Pancreas (tissue), 10 donors: ENCODE results near the gene ABCC8. TPM values are rescaled to one million over a fixed set of nuclear protein-coding genes. Genes with fewer than 3 reads are reported as not detected.
"Not testable (repeated sequence)": the region's sequence is repeated elsewhere in the genome, so short reads cannot be mapped to it uniquely, and the experiment has no call there.

Source experiments
- ATAC-seq, 4 donors: fragments of 200-7000 bp; cut with Tn5 transposase; one replicate each; pipeline versions ENCODE4 v1.8.0 to v1.9.1; 2020; ENCODE audit warnings: mild to moderate bottlenecking in 4 of 4, moderate library complexity in 4 of 4
- DNase-seq, 6 donors: peaks; one replicate each; pipeline ENCODE4 v3.0.0-alpha.2; 2020
- FAIRE-seq: peaks from 2 replicates; lab custom pipeline; 2012; peaks lifted over from hg19 to GRCh38; lab: Jason Lieb, UNC
- H3K27ac ChIP-seq, 4 donors: fragments of 200-600 bp; sonication (generic); 1 replicate in 3 of 4; 2 replicates in 1 of 4; pipeline versions ENCODE4 v1.5.0 to v1.8.0; 2020
- H3K27me3 ChIP-seq, 4 donors: fragments of 200-600 bp; one replicate each; pipeline ENCODE4 v1.8.0; 2021
- H3K36me3 ChIP-seq, 3 donors: fragments of 200-600 bp; sonication (generic) in 1 of 3; one replicate each; pipeline versions ENCODE4 v1.5.0 to v1.8.0; 2020 to 2021
- H3K4me1 ChIP-seq, 3 donors: fragments of 200-600 bp; one replicate each; pipeline ENCODE4 v1.8.0; 2021
- H3K4me3 ChIP-seq, 4 donors: fragments of 200-600 bp; sonication (generic) in 2 of 4; one replicate each; pipeline versions ENCODE4 v1.5.0 to v1.8.0; 2020 to 2021
- H3K9me3 ChIP-seq, 4 donors: fragments of 200-600 bp; one replicate each; pipeline ENCODE4 v1.8.0; 2021
- WGBS, 2 donors: extraction: QIAGEN DNeasy Blood & Tissue Kit; methylation state at CpG; one replicate each; pipeline ENCODE4 v1.1.7; 2013; 5-methylcytosine and 5-hydroxymethylcytosine counted together
- intact Hi-C, 3 donors: fragments of 100-400 bp; cut with DNase I; formaldehyde crosslinking; loops; one replicate each; pipeline versions ENCODE4 v1.11.1 to v1.14.2; 2022
- polyA plus RNA-seq, 2 donors: library from polyadenylated mRNA; stranded (reverse); fragments of 200-250 nt; gene quantifications; one replicate each; pipeline ENCODE4 v1.2.3, GENCODE V29; 2013
- total RNA-seq, 6 donors: library from RNA; stranded (reverse); fragmentation: NEBNext Ultra II Directional in 4 of 6; extraction: Animal tissue kit (Norgen Biotek cat#: 25700) in 4 of 6; gene quantifications; one replicate each; pipeline versions ENCODE4 v1.2.1 to v1.2.4, GENCODE V29; 2021 to 2023
- TF ChIP-seq, protein P1 (sequence below), 4 donors: fragments of 200-600 bp; sonication (generic) in 3 of 4; IDR thresholded peaks; one replicate each; pipeline versions ENCODE4 v1.5.0 to v1.8.0; 2021; ENCODE audit warnings: antibody characterized with exemption in 4 of 4
- donor health status: healthy with polysubstance abuse.
- donor health status: DM: no; HTN: no; CAD: no; lungs with moderate emphysema.
- donor health status: DM: no; HTN: no; CAD: no.
- donor health status: control.
- donor health status: control.
- donor health status: Bipolar disorder and iron deficiency.
- donor health status: DM: yes; HTN: yes; CAD: no.
- donor health status: DM: no; HTN: no; CAD: no.
- donor health status: DM: no; HTN: no; CAD: no.
- donor health status: DM: yes; HTN: yes; CAD: no.

Gene ABCC8
- total and polyA plus RNA-seq, 8 donors = 14.9 to 917 (median 53.2) TPM

DNA sequence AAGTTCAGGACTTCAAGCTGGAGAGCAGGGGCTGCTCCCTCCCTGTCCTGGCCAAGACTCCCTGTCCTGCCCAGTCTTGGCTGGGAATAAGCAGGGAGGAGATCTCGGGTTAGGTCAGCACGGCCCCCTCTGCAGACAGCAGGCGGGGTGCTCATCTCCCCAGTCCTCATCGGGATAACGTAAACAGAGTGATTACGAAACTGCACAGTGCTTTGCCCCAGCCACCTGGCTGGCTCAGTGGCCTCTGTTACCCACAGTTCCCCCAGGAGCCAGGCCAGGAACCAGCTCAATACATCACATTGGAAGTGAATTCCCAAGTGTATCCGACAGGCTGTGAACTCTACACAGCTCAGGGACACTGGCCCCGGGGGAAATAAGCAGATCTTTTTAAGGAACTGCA, 45.5 kb downstream of the ABCC8 start:
- ATAC-seq = peak in 1 of 4 donors; percentile 36
- H3K27ac ChIP-seq = no peak overlapping the region
- intact Hi-C loops = no loop called here

DNA sequence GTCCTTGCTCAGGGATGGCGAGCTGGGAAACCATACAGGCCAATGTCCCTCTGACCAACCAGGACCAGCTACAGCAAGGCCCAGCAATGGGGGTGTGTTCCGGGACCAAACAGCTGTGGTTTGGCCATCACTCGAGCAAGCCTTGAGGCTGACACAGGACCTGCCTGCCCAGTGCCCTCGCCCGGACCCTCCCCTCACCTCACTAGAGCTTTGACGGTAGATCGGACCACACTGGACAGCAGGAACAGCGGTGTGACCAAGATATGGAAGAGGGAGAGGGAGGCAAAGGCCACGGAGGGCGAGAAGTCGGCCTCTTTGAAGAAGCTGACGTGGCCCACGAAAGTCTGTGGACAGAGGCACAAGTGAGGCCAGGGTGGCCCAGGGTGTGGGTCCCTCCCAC, 46.0 kb downstream of the ABCC8 start:
- H3K27ac ChIP-seq = no peak overlapping the region
- no peaks in the 10 kb centered on the region for H3K27me3 ChIP-seq
- FAIRE-seq (no peak), DNase-seq (no peak), ATAC-seq (no peak)
- TF ChIP-seq, protein P1, sequence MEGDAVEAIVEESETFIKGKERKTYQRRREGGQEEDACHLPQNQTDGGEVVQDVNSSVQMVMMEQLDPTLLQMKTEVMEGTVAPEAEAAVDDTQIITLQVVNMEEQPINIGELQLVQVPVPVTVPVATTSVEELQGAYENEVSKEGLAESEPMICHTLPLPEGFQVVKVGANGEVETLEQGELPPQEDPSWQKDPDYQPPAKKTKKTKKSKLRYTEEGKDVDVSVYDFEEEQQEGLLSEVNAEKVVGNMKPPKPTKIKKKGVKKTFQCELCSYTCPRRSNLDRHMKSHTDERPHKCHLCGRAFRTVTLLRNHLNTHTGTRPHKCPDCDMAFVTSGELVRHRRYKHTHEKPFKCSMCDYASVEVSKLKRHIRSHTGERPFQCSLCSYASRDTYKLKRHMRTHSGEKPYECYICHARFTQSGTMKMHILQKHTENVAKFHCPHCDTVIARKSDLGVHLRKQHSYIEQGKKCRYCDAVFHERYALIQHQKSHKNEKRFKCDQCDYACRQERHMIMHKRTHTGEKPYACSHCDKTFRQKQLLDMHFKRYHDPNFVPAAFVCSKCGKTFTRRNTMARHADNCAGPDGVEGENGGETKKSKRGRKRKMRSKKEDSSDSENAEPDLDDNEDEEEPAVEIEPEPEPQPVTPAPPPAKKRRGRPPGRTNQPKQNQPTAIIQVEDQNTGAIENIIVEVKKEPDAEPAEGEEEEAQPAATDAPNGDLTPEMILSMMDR (IDR thresholded peaks at IDR 0.05) = no peak
- H3K36me3 ChIP-seq = no peaks in the 10 kb centered on the region
- H3K9me3 ChIP-seq = no peaks in the 10 kb centered on the region
- WGBS, 2 donors = 87 to 91% methylated on average over 13 of the region's 13 CpGs
- intact Hi-C loops = no loop called here
- H3K4me1 ChIP-seq = no peaks in the 10 kb centered on the region
- no peak overlapping the region for H3K4me3 ChIP-seq

More for the DNA sequence above, 45.5 kb downstream of the ABCC8 start:
- WGBS, 2 donors = 55 to 62% methylated on average over 8 of the region's 8 CpGs
- Histone ChIP-seq H3K27me3 (no peaks in the 10 kb centered on the region), H3K36me3 (no peaks in the 10 kb centered on the region), H3K9me3 (no peaks in the 10 kb centered on the region), H3K4me3 (no peak overlapping the region), H3K4me1 (no peaks in the 10 kb centered on the region)
- TF ChIP-seq, protein P1 (IDR thresholded peaks at IDR 0.05) = no peak
- DNase-seq (no peak), FAIRE-seq (no peak)

DNA sequence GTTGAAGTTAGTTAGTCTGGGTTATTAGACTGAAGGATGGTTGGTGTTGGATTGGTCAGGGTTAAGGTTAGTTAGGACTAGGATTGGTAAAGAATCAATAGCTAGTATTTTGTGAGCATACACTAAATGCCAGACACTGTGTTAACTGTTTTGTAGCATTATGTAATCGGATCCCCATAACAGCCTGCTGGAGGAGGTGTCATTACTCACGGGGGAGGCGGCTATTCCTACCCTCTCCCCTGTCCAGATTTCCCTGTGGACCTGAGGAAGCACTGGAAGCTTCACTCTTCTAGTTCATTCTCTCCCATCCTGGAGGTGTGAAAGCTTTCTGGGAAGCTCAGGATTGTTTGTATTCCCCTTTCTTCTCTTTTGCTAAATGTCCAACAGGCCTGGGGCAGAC, 47.7 kb downstream of the ABCC8 start:
- H3K9me3 ChIP-seq = no peaks in the 10 kb centered on the region
- no peaks in the 10 kb centered on the region for H3K36me3 ChIP-seq
- H3K27me3 ChIP-seq = no peaks in the 10 kb centered on the region
- WGBS, 2 donors = 84 to 88% methylated on average over 3 of the region's 3 CpGs
- no peaks in the 10 kb centered on the region for H3K4me1 ChIP-seq
- H3K27ac ChIP-seq = no peak overlapping the region
- H3K4me3 ChIP-seq = no peak overlapping the region
- no peak for DNase-seq
- ATAC-seq = no peak
- intact Hi-C loops = no loop called here
- no peak for FAIRE-seq
- TF ChIP-seq, protein P1 (IDR thresholded peaks at IDR 0.05) = no peak

DNA sequence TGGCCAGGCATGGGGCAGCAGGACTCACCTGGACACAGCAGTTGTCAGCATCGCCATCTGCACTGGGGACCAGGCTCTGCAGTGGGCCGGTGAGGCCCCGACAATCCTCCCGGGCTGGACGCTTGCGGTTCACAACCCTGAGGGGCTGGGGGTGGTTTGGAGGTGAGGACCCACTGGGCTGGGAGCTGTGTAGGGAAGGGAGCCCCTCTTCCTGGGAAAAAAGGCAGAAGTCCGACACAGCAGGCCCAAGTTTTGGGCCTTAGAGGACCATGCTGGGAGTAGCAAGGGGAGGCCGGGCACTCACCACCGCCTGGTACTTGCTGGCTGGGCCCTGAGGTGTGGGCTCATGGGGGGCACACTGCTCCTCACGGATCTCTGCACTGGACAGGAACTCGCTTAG, 48.4 kb downstream of the ABCC8 start:
- H3K27me3 ChIP-seq = no peaks in the 10 kb centered on the region
- no peak overlapping the region for H3K27ac ChIP-seq
- no peaks in the 10 kb centered on the region for H3K4me1 ChIP-seq
- FAIRE-seq (no peak), ATAC-seq (no peak), DNase-seq (no peak)
- TF ChIP-seq, protein P1 (IDR thresholded peaks at IDR 0.05) = no peak
- intact Hi-C loops = no loop called here
- WGBS, 2 donors = 89 to 94% methylated on average over 11 of the region's 11 CpGs
- no peaks in the 10 kb centered on the region for H3K9me3 ChIP-seq
- no peaks in the 10 kb centered on the region for H3K36me3 ChIP-seq
- no peak overlapping the region for H3K4me3 ChIP-seq

DNA sequence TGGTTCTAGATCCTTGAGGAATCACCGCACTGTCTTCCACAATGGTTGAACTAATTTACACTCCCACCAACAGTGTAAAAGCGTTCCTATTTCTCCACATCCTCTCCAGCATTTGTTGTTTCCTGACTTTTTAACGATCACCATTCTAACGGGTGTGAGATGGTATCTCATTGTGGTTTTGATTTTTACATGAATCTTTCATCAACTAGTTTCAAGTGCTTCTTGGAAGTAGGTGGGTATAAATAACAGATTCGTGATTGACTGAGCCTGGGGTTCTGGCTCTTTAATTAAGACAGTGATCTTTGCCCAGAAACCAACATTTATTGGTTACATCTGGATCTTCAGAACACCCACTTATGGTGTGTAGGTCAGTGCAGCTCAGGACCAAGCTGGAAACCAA, 50.4 kb downstream of the ABCC8 start:
- H3K4me1 ChIP-seq, FAIRE-seq, DNase-seq, intact Hi-C loops, H3K27me3 ChIP-seq, H3K9me3 ChIP-seq, H3K27ac ChIP-seq, H3K4me3 ChIP-seq, H3K36me3 ChIP-seq, ATAC-seq: not testable (repeated sequence)
- WGBS, 2 donors = 80 to 84% methylated on average over 5 of the region's 5 CpGs
